M059J (cell line): ENCODE results near the gene DPH6. TPM values are rescaled to one million over a fixed set of nuclear protein-coding genes. Genes with fewer than 3 reads are reported as not detected.
A peak's percentile ranks its signal among the peaks of the same experiment; 100 is the strongest.
"Not testable (repeated sequence)": the region's sequence is repeated elsewhere in the genome, so short reads cannot be mapped to it uniquely, and the experiment has no call there.

Experiments
- DNase-seq: peaks from one replicate; pipeline ENCODE4 v3.0.0-alpha.2; 2012; ENCODE audit warnings: low read depth
- total RNA-seq: library from RNA; depleted of rRNA; stranded (reverse); fragments of >200 nt; shearing (Covaris generic); gene quantifications from 2 replicates; pipeline ENCODE4 v1.2.3, GENCODE V29; 2014

The DPH6 gene
- total RNA-seq, 1 experiment from 2014 or later = 14.3 TPM

DNA sequence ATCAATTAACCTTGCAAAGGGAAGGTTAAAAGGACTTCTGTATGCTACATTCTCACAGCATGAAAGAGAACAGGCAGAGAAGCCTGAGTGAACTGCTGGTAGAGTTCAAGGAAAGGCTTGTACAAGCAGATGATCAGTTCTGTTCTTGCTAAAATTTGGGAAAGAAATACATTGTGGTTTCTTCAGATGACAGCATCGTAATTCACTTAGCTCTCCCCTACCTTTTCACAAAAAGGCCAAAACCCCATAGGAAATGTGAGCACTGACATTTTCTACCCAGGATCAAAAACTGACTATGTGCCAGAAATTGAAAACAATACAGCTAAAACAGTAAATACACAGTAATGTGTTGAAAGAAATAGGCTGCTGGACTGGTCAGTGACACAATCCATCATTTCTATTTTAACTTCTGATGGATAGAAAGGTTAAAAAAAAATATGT lies 216.4 kb downstream of the DPH6 start:
- DNase-seq = peak; percentile 51

DNA sequence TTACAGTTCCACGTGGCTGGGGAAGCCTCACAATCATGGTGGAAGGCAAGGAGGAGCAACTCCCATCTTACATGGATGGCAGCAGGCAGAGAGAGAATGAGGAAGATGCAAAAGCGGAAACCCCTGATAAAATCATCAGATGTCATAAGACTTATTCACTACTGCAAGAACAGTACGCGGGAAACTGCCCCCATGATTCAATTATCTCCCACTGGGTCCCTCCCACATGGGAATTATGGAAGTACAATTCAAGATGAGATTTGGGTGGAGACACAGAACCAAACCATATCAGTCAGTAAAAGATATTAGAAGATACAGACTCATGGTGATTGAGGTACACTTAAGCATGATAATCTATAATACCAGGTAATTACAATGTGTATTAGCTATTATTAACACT lies 217.1 kb downstream of the DPH6 start:
- DNase-seq = not testable (repeated sequence)

DNA sequence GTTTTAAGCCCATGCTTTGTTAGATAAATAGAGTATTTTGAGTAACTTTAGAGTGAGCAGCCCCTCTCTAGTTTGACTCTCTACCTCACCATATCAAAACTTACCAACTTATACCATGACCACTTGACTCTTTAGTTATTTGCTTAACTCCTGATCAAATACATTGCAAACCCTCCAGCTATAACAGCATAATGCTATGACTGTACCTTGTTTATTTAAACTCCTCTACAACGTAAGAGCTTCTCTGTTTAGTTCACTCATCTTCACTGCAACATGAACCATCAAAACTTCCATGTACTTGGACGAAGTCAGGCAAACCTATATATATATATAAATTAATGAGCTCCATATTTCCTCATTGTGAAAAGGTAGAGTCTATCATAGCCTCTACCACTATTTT lies 218.2 kb downstream of the DPH6 start:
- no peak for DNase-seq

DNA sequence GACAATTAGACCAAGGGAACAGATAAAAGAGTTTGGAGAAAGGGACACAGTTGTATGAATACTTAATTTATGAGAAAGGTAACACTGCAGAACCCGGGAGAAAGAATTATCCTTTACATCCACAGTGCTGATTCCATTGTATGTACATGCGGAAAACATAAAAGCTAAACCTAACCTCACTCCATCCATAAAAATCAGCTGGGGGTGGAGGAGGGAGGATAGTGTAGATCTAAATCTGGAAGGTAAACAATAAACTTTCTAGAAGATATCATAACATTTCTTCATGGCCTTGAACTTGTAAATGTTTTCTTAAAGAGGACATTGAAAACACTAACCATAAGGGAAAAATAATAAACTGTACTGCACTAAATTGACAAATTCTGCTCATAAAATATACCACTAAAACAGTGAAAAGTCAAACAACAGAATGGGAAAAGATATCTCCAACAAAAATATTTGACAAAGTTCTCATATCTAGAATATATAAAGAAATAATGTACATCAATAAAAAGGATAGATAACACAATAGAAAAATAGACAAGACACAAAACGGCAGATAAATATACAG lies 220.5 kb downstream of the DPH6 start:
- DNase-seq = no peak

DNA sequence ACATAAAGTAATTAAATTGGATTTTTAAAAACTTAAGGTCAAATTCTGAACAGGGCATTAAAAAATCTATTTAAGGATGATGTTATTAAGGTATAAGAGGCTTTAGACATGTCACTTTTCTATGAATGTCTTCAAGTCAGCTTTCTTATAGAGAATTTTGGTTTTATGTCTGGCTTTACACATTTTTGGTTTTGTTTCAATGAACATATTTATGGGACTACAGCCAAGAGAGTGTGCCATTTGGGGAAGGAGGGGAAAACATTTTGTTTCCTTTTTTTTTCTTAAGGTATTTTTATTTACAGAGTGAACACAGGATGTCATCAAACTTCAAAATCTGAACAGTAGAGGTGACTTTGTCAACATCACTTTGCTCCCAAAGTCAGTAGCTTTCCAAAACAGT lies 222.8 kb downstream of the DPH6 start:
- no peak for DNase-seq

DNA sequence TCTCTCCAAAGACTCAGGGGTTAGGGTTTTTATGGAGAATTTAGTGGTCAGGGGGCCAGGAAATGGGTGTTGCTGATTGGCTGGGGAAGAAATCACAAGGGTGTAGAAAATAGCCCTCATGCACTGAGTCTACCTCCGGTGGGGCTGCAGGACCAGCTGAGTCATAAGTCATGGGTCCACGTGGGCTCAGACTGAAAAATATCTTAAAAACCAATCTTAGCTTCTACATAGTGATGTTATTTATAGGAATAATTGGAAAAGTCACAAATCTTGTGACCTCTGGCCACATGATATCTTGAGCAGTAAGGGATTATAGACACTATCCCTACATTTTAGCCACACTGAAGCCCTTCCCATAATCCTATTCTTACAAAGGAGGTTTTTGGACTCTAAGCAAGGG lies 224.0 kb downstream of the DPH6 start:
- no peak for DNase-seq

DNA sequence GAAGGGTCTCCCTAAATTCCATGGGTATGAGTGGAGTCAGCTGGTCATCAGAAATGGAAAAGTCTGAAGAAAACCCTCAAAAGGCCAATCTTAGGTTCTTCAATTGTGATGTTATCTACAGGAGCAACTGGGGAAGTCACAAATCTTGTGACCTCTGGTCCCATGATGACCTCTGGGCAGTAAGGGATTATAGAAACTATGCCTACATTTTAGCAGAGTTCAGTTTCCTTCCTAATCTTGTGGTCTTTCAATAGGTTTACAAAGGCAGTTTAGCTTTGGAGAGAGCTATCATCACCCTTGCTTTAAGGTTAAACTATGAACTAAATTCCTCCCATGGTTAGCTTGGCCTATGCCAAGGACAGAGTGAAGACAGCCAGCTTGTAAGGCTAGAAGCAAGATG lies 225.1 kb downstream of the DPH6 start:
- DNase-seq = no peak
